HFF-Myc (cell line): ENCODE data around the gene ARG2.
A peak's percentile ranks its signal among the peaks of the same experiment; 100 is the strongest.

Experiments
- DNase-seq: peaks from one replicate; pipeline ENCODE4 v3.0.0-alpha.2; 2011; ENCODE audit warnings: low read depth; ENCODE audit errors: extremely low read depth
- H3K4me3 ChIP-seq: replicated peaks from 2 replicates; pipeline ENCODE4 v1.5.1; 2011; ENCODE audit warnings: low read depth, mild to moderate bottlenecking, control low read depth, low read length
- TF ChIP-seq, protein P1 (sequence below): IDR thresholded peaks from 2 replicates; pipeline ENCODE4 v1.5.1; 2012; ENCODE audit warnings: mild to moderate bottlenecking, low read depth, low read length, control low read depth; ENCODE audit errors: missing control alignments

ARG2 gene

GRCh38 chr14:67665868-67666267, 46.1 kb downstream of the ARG2 start:
- DNase-seq = no peak
- no peak overlapping the region for H3K4me3 ChIP-seq
- TF ChIP-seq, protein P1, sequence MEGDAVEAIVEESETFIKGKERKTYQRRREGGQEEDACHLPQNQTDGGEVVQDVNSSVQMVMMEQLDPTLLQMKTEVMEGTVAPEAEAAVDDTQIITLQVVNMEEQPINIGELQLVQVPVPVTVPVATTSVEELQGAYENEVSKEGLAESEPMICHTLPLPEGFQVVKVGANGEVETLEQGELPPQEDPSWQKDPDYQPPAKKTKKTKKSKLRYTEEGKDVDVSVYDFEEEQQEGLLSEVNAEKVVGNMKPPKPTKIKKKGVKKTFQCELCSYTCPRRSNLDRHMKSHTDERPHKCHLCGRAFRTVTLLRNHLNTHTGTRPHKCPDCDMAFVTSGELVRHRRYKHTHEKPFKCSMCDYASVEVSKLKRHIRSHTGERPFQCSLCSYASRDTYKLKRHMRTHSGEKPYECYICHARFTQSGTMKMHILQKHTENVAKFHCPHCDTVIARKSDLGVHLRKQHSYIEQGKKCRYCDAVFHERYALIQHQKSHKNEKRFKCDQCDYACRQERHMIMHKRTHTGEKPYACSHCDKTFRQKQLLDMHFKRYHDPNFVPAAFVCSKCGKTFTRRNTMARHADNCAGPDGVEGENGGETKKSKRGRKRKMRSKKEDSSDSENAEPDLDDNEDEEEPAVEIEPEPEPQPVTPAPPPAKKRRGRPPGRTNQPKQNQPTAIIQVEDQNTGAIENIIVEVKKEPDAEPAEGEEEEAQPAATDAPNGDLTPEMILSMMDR = no peak

DNA sequence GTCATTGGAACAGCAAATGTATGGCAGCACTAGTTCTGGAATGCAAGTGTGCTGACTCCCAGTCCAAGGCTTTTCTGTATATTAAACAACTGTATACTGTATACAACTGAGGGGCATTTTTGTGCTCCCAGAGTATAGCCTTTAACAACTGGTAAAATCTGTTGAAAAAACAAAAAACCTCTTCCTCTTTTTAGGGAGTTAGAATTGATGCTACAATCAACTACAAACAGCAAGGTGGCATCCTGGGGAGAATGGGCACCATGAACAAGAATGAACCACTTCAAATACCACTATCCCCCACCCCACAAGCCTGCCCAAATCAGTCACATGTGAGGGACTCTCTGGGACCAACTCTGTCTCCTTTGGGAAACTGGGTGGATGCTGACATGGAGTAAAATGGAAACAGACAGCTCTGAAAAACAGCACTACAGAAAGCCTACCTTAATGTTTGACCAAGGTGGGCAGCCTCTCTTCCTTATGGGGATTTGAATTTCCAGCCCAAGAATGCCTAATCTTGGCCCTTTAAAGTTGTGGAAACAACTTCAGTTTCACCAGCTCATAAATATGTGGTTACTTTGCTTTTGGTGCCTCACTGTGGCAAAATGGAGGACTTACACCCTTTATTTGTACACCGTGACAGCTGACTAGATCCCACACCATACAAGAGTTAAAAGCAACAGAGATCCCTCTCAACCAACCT, 47.2 kb downstream of the ARG2 start:
- DNase-seq = no peak
- no peak overlapping the region for H3K4me3 ChIP-seq
- TF ChIP-seq, protein P1 = peak; percentile 61

DNA sequence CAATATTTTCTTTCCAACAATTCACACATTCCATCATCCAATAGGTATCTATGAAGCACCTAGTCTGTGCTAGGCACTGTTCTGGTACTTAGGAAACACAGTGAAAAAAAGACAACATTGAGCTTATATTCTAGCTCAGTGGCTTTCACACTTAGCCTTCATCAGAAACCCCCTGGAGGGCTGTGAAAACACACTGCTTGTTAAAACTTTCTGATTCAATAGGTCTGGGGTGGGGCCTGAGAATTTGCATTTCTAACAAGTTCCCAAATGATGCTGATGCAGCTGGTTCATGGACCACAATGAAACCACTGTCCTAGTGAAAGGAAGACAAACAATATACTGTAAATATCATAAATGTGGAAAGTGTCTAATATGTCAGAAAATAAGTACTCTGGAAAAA, 48.8 kb downstream of the ARG2 start:
- no peak overlapping the region for H3K4me3 ChIP-seq
- TF ChIP-seq, protein P1 = no peak
- DNase-seq = no peak

GRCh38 chr14:67673451-67673850, 53.7 kb downstream of the ARG2 start:
- TF ChIP-seq, protein P1 = no peak
- H3K4me3 ChIP-seq = peak overlapping the region; percentile 75
- DNase-seq = no peak

- H3K4me3 ChIP-seq = peak overlapping the region; percentile 75
- DNase-seq = no peak
- TF ChIP-seq, protein P1 = peak; percentile 9
Observed at GRCh38 chr14:67674139-67674479, 54.4 kb downstream of the ARG2 start.

DNA sequence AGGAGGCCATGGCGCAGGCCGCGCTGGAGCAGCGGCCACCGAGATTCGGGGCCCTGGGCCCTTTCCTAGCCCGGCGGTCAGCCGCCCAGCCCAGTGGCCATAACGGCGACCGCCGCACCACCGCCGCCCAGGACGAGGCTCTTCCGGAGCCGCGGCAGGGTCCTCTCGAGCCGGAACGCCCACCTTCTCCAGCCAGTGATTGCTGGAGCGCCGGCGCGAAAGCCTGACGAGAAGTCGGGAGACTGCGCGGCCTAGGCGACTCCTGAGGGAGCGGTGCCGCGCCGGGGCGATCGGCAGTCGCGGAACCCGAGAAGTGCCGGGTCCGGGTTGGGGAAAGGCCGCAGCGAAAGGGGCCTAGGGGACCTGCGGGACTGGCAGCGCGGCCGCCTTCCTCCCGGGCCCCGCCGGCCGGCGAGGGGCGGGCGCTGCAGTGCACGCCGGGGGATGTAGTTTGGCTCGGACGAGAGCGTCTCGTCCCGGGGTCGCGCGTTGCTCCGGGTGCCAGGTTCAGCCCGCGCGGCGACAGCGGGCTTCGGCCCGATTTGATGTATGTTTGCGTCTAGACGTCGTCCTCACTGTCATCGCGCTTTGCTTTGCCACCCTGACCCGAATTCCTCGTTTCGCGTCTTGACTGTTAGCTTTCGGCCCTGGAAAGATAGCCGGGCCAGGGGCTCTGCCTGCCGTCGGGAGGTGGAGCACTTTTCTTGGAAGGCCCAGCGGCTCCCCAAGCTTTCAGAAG, 54.9 kb downstream of the ARG2 start, which contains the start of gene VTI1B:
Gene VTI1B, minus strand, starts transcription at position 153 of the 739 bp plus-strand sequence. Its CDS starts 143 bp downstream, at position 10.
- H3K4me3 ChIP-seq = peak within 1 kb of the TSS; percentile 75
- no peak for DNase-seq
- TF ChIP-seq, protein P1 = no peak
